Measurements from ENCODE around the gene KATNBL1. TPM values are rescaled to one million over a fixed set of nuclear protein-coding genes. Genes with fewer than 3 reads are reported as not detected.
"Not testable (repeated sequence)": the region's sequence is repeated elsewhere in the genome, so short reads cannot be mapped to it uniquely, and the experiment has no call there.

Gene KATNBL1
- total and polyA plus RNA-seq, 2 experiments from 2014 or later, result 54.8 to 77.0 TPM

GRCh38 chr15:34122771-34123183 lies 87.1 kb downstream of the KATNBL1 start:
- TF ChIP-seq CTCF (IDR thresholded peaks at IDR 0.05; ENCODE audit: low read depth, low read length), result no peak
- H3K27ac ChIP-seq, result no peak overlapping the region
- no peak overlapping the region for H3K4me3 ChIP-seq
- DNase-seq (ENCODE audit: low read depth in 1 of 2, low spot score in 1 of 2), result peak in 1 of 2 donors; percentile 87
- no peaks in the 10 kb centered on the region for H3K4me1 ChIP-seq (ENCODE audit: low read depth)
- no peaks in the 10 kb centered on the region for H3K36me3 ChIP-seq
- no peaks in the 10 kb centered on the region for H3K27me3 ChIP-seq
- H3K9me3 ChIP-seq (ENCODE audit: low read depth), result no peaks in the 10 kb centered on the region

- not testable (repeated sequence) for H3K36me3 ChIP-seq; H3K27me3 ChIP-seq; H3K4me3 ChIP-seq; DNase-seq (ENCODE audit: low read depth in 1 of 2, low spot score in 1 of 2); H3K9me3 ChIP-seq (ENCODE audit: low read depth); H3K27ac ChIP-seq; H3K4me1 ChIP-seq (ENCODE audit: low read depth)
Measured at GRCh38 chr15:34121786-34122185, 88.1 kb downstream of the KATNBL1 start.

GRCh38 chr15:34120420-34120819 lies 89.5 kb downstream of the KATNBL1 start:
- DNase-seq (ENCODE audit: low read depth in 1 of 2, low spot score in 1 of 2); H3K36me3 ChIP-seq; H3K9me3 ChIP-seq (ENCODE audit: low read depth); H3K4me3 ChIP-seq; H3K27ac ChIP-seq; H3K27me3 ChIP-seq; H3K4me1 ChIP-seq (ENCODE audit: low read depth): not testable (repeated sequence)

- H3K27ac ChIP-seq, result no peak overlapping the region
- DNase-seq (ENCODE audit: low read depth in 1 of 2, low spot score in 1 of 2), result peak in 1 of 2 donors; percentile 7
- no peak overlapping the region for H3K4me3 ChIP-seq
- H3K27me3 ChIP-seq, result no peaks in the 10 kb centered on the region
- H3K4me1 ChIP-seq (ENCODE audit: low read depth), result no peaks in the 10 kb centered on the region
- TF ChIP-seq CTCF (IDR thresholded peaks at IDR 0.05; ENCODE audit: low read depth, low read length), result no peak
- H3K9me3 ChIP-seq (ENCODE audit: low read depth), result no peaks in the 10 kb centered on the region
- no peaks in the 10 kb centered on the region for H3K36me3 ChIP-seq
Measured at GRCh38 chr15:34119291-34119690, 90.6 kb downstream of the KATNBL1 start.

GRCh38 chr15:34116620-34117019 lies 93.3 kb downstream of the KATNBL1 start:
- no peaks in the 10 kb centered on the region for H3K27me3 ChIP-seq
- no peak for TF ChIP-seq CTCF (IDR thresholded peaks at IDR 0.05; ENCODE audit: low read depth, low read length)
- no peaks in the 10 kb centered on the region for H3K9me3 ChIP-seq (ENCODE audit: low read depth)
- no peak for DNase-seq (ENCODE audit: low read depth in 1 of 2, low spot score in 1 of 2)
- H3K36me3 ChIP-seq, result no peaks in the 10 kb centered on the region
- H3K4me3 ChIP-seq, result no peak overlapping the region
- H3K27ac ChIP-seq, result no peak overlapping the region
- no peaks in the 10 kb centered on the region for H3K4me1 ChIP-seq (ENCODE audit: low read depth)

GRCh38 chr15:34114739-34115138 lies 95.2 kb downstream of the KATNBL1 start:
- no peak for TF ChIP-seq CTCF (IDR thresholded peaks at IDR 0.05; ENCODE audit: low read depth, low read length)
- Histone ChIP-seq H3K4me3 (no peak overlapping the region), H3K4me1 (ENCODE audit: low read depth) (no peaks in the 10 kb centered on the region)

GRCh38 chr15:34114215-34114614 lies 95.7 kb downstream of the KATNBL1 start:
- Histone ChIP-seq H3K27ac (no peak overlapping the region), H3K9me3 (ENCODE audit: low read depth) (no peaks in the 10 kb centered on the region), H3K4me3 (no peak overlapping the region), H3K27me3 (no peaks in the 10 kb centered on the region), H3K36me3 (no peaks in the 10 kb centered on the region), H3K4me1 (ENCODE audit: low read depth) (no peaks in the 10 kb centered on the region)
- no peak for TF ChIP-seq CTCF (IDR thresholded peaks at IDR 0.05; ENCODE audit: low read depth, low read length)
- no peak for DNase-seq (ENCODE audit: low read depth in 1 of 2, low spot score in 1 of 2)

More at GRCh38 chr15:34114739-34115138, 95.2 kb downstream of the KATNBL1 start:
- Histone ChIP-seq H3K9me3 (ENCODE audit: low read depth) (no peaks in the 10 kb centered on the region), H3K27me3 (no peaks in the 10 kb centered on the region), H3K36me3 (no peaks in the 10 kb centered on the region), H3K27ac (no peak overlapping the region)
- DNase-seq (ENCODE audit: low read depth in 1 of 2, low spot score in 1 of 2), result no peak

All from cardiac muscle cell (in vitro differentiated cells and primary cell).